ENCODE data around the gene LDB2.

The LDB2 gene

DNA sequence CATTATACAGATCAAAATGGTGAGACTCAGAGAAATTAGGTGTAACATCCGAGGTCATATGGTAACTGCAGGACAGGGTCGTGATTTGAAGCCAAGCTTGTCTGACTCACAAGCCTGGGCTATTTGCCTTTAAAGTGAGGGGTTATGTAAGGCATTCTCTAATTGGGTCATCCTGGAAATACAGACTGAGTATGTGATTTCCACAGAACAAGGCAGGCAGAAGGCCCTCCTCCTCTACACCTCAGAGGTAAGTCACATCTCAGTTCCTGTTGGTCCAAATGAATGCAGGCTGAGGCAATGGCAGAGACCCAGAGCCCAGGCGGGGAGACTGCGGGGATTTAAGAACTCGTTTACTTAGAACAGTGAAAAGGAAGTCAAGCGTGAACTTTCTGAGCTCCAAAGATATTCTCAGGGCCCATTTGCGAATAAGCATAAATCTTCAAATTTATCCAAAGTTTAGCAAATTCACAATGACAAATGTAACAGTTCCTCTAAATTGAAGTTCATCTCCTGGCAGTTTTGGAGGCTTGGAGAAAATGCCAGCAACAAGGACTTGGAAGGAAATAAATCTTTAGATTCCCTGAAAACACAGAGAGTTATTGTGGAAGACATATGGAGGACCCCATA lies 153.3 kb downstream of the LDB2 start:
- no peaks in the 10 kb centered on the region for H3K9me3 ChIP-seq (replicated peaks; ENCODE audit: insufficient read depth, low read length)

DNA sequence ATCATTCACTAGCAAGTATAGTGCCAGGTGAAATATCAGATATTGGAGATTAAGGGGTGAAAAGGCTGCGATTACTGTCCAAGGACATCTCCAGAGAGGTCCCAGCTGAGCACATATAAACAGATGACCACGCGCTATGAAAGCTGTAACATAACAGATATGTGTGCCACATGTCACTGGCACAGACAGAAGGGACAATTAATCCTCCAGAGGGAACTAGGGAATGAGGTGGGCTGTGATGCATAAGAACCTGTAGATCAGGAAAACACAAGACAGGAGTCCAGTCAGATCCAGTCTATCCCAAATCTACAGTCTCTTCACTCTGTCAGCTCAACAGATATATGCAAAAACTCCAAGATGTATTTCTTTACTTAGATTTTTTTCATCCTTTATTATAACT lies 157.2 kb downstream of the LDB2 start:
- no peak overlapping the region for H2AFZ ChIP-seq (ENCODE audit: low read length)
- TF ChIP-seq CTCF (IDR thresholded peaks at IDR 0.05; ENCODE audit: low read length), result no peak
- TF ChIP-seq EZH2 (optimal IDR thresholded peaks at IDR 0.05; ENCODE audit: low read depth, low read length), result no peak
- no peak for TF ChIP-seq EZH2phosphoT487 (IDR thresholded peaks at IDR 0.05; ENCODE audit: low read length)
- no peak overlapping the region for H3K9ac ChIP-seq (ENCODE audit: low read length)
- no peaks in the 10 kb centered on the region for H3K36me3 ChIP-seq (replicated peaks; ENCODE audit: insufficient read depth, low read length)
- no peak overlapping the region for H3K4me3 ChIP-seq (ENCODE audit: low read length)
- H3K4me1 ChIP-seq (ENCODE audit: low read length), result no peaks in the 10 kb centered on the region
- H3K9me2 ChIP-seq (replicated peaks; ENCODE audit: insufficient read depth, low read length), result no peaks in the 10 kb centered on the region
- H3K4me2 ChIP-seq (ENCODE audit: low read depth, low read length), result no peak overlapping the region
- no peaks in the 10 kb centered on the region for H3K79me2 ChIP-seq (ENCODE audit: low read length)
- no peaks in the 10 kb centered on the region for H4K20me1 ChIP-seq (ENCODE audit: insufficient read depth, low read length)
- no peaks in the 10 kb centered on the region for H3F3A ChIP-seq (ENCODE audit: insufficient read depth, low read length)
- no peaks in the 10 kb centered on the region for H3K9me3 ChIP-seq (replicated peaks; ENCODE audit: insufficient read depth, low read length)
- DNase-seq, result no peak
- H3K27me3 ChIP-seq (replicated peaks; ENCODE audit: insufficient read depth, low read length), result no peaks in the 10 kb centered on the region
- no peak overlapping the region for H3K27ac ChIP-seq (ENCODE audit: low read length)

More for the DNA sequence above, 153.3 kb downstream of the LDB2 start:
- H3K9ac ChIP-seq (ENCODE audit: low read length), result no peak overlapping the region
- DNase-seq, result no peak
- no peak overlapping the region for H2AFZ ChIP-seq (ENCODE audit: low read length)
- no peaks in the 10 kb centered on the region for H3K4me1 ChIP-seq (ENCODE audit: low read length)
- H4K20me1 ChIP-seq (ENCODE audit: insufficient read depth, low read length), result no peaks in the 10 kb centered on the region
- no peaks in the 10 kb centered on the region for H3F3A ChIP-seq (ENCODE audit: insufficient read depth, low read length)
- no peaks in the 10 kb centered on the region for H3K36me3 ChIP-seq (replicated peaks; ENCODE audit: insufficient read depth, low read length)
- no peak for TF ChIP-seq CTCF (IDR thresholded peaks at IDR 0.05; ENCODE audit: low read length)
- TF ChIP-seq EZH2 (optimal IDR thresholded peaks at IDR 0.05; ENCODE audit: low read depth, low read length), result no peak
- TF ChIP-seq EZH2phosphoT487 (IDR thresholded peaks at IDR 0.05; ENCODE audit: low read length), result no peak
- H3K27me3 ChIP-seq (replicated peaks; ENCODE audit: insufficient read depth, low read length), result no peaks in the 10 kb centered on the region
- H3K79me2 ChIP-seq (ENCODE audit: low read length), result no peaks in the 10 kb centered on the region
- H3K27ac ChIP-seq (ENCODE audit: low read length), result no peak overlapping the region
- no peak overlapping the region for H3K4me3 ChIP-seq (ENCODE audit: low read length)
- no peaks in the 10 kb centered on the region for H3K9me2 ChIP-seq (replicated peaks; ENCODE audit: insufficient read depth, low read length)
- H3K4me2 ChIP-seq (ENCODE audit: low read depth, low read length), result no peak overlapping the region

DNA sequence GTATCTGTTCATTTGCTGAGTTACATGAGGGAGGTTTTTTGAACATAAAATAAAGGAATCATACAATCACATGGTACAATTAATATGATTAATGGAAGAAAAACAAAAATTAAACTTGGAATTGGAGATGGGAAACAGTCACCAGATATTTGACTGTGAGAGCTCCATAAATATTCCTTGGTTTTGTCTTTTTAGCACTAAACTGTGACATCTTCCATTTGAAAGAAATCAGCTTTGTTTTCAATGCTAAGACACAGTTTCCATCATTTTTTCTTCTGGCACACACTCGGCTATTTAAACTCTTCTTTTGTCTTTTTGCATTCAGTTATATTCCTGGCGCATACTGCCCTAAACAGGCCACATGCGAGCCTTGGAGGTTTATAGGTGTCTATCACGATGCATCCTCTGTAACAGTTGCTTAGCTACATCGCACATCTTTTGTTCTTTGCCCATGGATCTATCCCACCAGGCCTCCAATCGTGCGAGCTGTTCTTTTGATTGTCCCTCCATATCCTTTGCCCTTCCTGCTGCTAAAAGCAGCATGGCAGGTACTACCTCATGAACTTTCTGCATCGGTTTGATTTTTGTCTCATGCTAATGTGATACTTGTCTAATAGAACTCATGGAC lies 158.3 kb downstream of the LDB2 start:
- H3K79me2 ChIP-seq (ENCODE audit: low read length), result no peaks in the 10 kb centered on the region
- no peak overlapping the region for H2AFZ ChIP-seq (ENCODE audit: low read length)
- H3K9ac ChIP-seq (ENCODE audit: low read length), result no peak overlapping the region
- no peaks in the 10 kb centered on the region for H3K4me1 ChIP-seq (ENCODE audit: low read length)
- H3K27me3 ChIP-seq (replicated peaks; ENCODE audit: insufficient read depth, low read length), result no peaks in the 10 kb centered on the region
- H3K27ac ChIP-seq (ENCODE audit: low read length), result no peak overlapping the region
- H3K9me2 ChIP-seq (replicated peaks; ENCODE audit: insufficient read depth, low read length), result no peaks in the 10 kb centered on the region
- H3K4me3 ChIP-seq (ENCODE audit: low read length), result no peak overlapping the region
- H3K36me3 ChIP-seq (replicated peaks; ENCODE audit: insufficient read depth, low read length), result no peaks in the 10 kb centered on the region
- no peak for DNase-seq
- no peaks in the 10 kb centered on the region for H3F3A ChIP-seq (ENCODE audit: insufficient read depth, low read length)
- H3K4me2 ChIP-seq (ENCODE audit: low read depth, low read length), result no peak overlapping the region
- no peak for TF ChIP-seq EZH2 (optimal IDR thresholded peaks at IDR 0.05; ENCODE audit: low read depth, low read length)
- no peak for TF ChIP-seq CTCF (IDR thresholded peaks at IDR 0.05; ENCODE audit: low read length)
- TF ChIP-seq EZH2phosphoT487 (IDR thresholded peaks at IDR 0.05; ENCODE audit: low read length), result no peak
- no peaks in the 10 kb centered on the region for H4K20me1 ChIP-seq (ENCODE audit: insufficient read depth, low read length)
- H3K9me3 ChIP-seq (replicated peaks; ENCODE audit: insufficient read depth, low read length), result no peaks in the 10 kb centered on the region

Measured in MM.1S (cell line).